HL-60 (cell line): Measurements from ENCODE around the gene MGAT5B.

ENCODE experiments used
- DNase-seq, 2 experiments: peaks; one replicate each; pipeline ENCODE4 v3.0.0-alpha.2; 2010 to 2020; ENCODE audit warnings: low read depth in 1 of 2, low spot score in 1 of 2
- H3K27ac ChIP-seq: fragments of 250-450 bp; sonication (Bioruptor Pico); replicated peaks from 2 replicates; pipeline ENCODE4 v1.5.1; 2020; ENCODE audit warnings: mild to moderate bottlenecking, moderate library complexity
- H3K27me3 ChIP-seq: fragments of 250-450 bp; sonication (Bioruptor Pico); 2 replicates; pipeline ENCODE4 v1.5.1; 2021; ENCODE audit warnings: mild to moderate bottlenecking, moderate library complexity; ENCODE audit not compliant: insufficient read depth, poor library complexity, severe bottlenecking
- H3K4me3 ChIP-seq: replicated peaks from 2 replicates; pipeline ENCODE4 v1.5.1; 2011; ENCODE audit warnings: mild to moderate bottlenecking, control low read depth, low read length; ENCODE audit not compliant: insufficient read depth
- CTCF ChIP-seq: IDR thresholded peaks from one replicate; pipeline ENCODE4 v1.5.1; 2011; ENCODE audit warnings: low read length, control low read depth, inconsistent platforms; ENCODE audit not compliant: insufficient read depth
- GABPA ChIP-seq: IDR thresholded peaks from 2 replicates; pipeline ENCODE4 v1.6.1; 2012; ENCODE audit warnings: low read depth
- POLR2AphosphoS5 ChIP-seq: IDR thresholded peaks from 2 replicates; pipeline ENCODE4 v1.6.1; 2012; ENCODE audit warnings: low read depth
- REST ChIP-seq: IDR thresholded peaks from 2 replicates; pipeline ENCODE4 v1.6.1; 2012; ENCODE audit warnings: low read depth; ENCODE audit not compliant: insufficient replicate concordance
- SPI1 ChIP-seq: IDR thresholded peaks from 2 replicates; pipeline ENCODE4 v1.6.1; 2012; ENCODE audit warnings: low read depth, mild to moderate bottlenecking, borderline replicate concordance

The MGAT5B gene

GRCh38 chr17:76956846-76957540, 88.8 kb downstream of the MGAT5B start:
- no peak for DNase-seq
- no peak for TF ChIP-seq REST
- TF ChIP-seq CTCF = no peak
- TF ChIP-seq POLR2AphosphoS5 = no peak
- TF ChIP-seq SPI1 = no peak
- TF ChIP-seq GABPA = no peak
- Histone ChIP-seq H3K4me3 (no peak overlapping the region), H3K27me3 (peaks cover 2% of the 10 kb centered on the region), H3K27ac (no peak overlapping the region)

- no peak for DNase-seq
- H3K27me3 ChIP-seq = peaks cover 2% of the 10 kb centered on the region
- H3K4me3 ChIP-seq = no peak overlapping the region
- no peak for TF ChIP-seq GABPA
- H3K27ac ChIP-seq = no peak overlapping the region
These were observed 89.7 kb downstream of the MGAT5B start for GRCh38 chr17:76957678-76958464.

GRCh38 chr17:76958974-76959373, 90.8 kb downstream of the MGAT5B start:
- Histone ChIP-seq H3K4me3 (no peak overlapping the region), H3K27me3 (peaks cover 2% of the 10 kb centered on the region), H3K27ac (no peak overlapping the region)
- DNase-seq = no peak
- no peak for TF ChIP-seq GABPA
- TF ChIP-seq REST = no peak
- no peak for TF ChIP-seq SPI1
- TF ChIP-seq POLR2AphosphoS5 = no peak
- no peak for TF ChIP-seq CTCF

GRCh38 chr17:76961869-76962268, 93.7 kb downstream of the MGAT5B start:
- TF ChIP-seq REST = no peak
- no peak for TF ChIP-seq CTCF
- TF ChIP-seq SPI1 = no peak
- no peak for TF ChIP-seq GABPA
- no peak for TF ChIP-seq POLR2AphosphoS5
- no peak overlapping the region for H3K4me3 ChIP-seq
- H3K27me3 ChIP-seq = peaks cover 2% of the 10 kb centered on the region
- no peak for DNase-seq
- no peak overlapping the region for H3K27ac ChIP-seq
